ENCODE measurements around the gene C16orf89.

C16orf89 gene

DNA sequence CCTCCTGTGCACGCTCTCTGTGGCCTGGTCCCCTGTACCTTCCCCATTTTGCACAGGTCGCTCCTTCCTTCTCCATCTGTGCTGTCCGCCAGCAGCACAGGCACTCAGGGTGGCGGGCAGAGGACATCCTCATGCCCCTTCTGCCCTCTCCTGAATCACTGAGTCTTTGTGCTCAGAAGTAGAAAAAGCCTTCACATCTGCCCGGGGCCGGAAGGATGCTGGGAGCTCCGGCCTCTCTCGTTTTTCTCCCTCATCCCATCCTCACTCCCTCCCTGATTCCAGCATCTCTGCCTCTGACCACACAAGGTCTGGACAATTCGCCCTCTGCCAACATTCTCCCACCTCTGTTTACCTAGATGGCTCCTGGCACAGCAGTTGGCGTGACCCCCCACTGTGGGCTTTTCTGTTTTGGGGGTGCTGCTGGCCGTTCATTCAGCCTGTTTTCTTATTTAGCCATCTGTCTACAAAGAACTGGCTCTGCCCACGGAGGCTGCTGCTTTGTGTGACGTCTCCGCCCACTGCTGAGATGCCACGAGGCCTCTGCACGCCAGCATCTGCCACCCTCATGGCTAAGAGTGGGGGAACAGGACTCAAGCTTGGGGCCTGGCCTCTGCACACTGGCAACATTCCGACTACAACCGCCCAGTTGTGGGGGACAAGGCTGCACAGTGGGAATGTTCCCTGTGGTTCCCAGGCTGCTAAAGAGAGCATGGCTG is 70.9 kb downstream of the C16orf89 start:
- TF ChIP-seq, protein P1, sequence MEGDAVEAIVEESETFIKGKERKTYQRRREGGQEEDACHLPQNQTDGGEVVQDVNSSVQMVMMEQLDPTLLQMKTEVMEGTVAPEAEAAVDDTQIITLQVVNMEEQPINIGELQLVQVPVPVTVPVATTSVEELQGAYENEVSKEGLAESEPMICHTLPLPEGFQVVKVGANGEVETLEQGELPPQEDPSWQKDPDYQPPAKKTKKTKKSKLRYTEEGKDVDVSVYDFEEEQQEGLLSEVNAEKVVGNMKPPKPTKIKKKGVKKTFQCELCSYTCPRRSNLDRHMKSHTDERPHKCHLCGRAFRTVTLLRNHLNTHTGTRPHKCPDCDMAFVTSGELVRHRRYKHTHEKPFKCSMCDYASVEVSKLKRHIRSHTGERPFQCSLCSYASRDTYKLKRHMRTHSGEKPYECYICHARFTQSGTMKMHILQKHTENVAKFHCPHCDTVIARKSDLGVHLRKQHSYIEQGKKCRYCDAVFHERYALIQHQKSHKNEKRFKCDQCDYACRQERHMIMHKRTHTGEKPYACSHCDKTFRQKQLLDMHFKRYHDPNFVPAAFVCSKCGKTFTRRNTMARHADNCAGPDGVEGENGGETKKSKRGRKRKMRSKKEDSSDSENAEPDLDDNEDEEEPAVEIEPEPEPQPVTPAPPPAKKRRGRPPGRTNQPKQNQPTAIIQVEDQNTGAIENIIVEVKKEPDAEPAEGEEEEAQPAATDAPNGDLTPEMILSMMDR (IDR thresholded peaks at IDR 0.05; ENCODE audit: control extremely low read depth, extremely low read depth, low read depth, missing control alignments), result no peak
- POLR2A ChIA-PET, result no interaction called here
- CTCF ChIA-PET, result interaction anchor here (1.1 kb wide), 1 partner anchor 35 kb away, joined by 3 read pairs; no protein-coding TSS in a partner anchor
- DNase-seq (ENCODE audit: extremely low spot score), result no peak
